Activated CD8-positive, alpha-beta memory T cell treated with anti-CD3 and anti-CD28 coated beads for 1 hour (primary cell): Measurements from ENCODE around the gene RNF121.

ENCODE experiments used
- DNase-seq, 2 donors: peaks; one replicate each; pipeline ENCODE4 v3.0.0-alpha.2; 2020; ENCODE audit warnings: low read depth in 1 of 2; ENCODE audit errors: extremely low read depth in 1 of 2

The RNF121 gene

DNA sequence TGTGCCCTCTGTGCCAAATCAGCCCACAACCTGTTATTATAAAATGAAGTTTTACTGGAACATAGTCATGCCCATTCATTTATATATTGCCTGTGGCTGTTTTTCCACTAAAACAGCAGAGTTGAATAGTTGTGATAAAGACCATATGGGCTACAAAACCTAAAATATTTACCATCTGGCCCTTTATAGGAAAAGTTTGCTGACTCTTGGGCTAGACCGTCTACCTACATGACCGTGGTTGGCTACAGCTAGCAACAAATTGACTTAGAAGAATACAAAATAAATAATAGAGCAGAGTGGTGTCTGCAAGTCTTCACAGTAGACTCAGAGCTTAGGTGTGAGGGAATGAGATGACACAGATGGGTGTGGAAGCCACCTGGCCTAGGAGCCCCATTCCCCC lies 58.7 kb downstream of the RNF121 start:
- no peak for DNase-seq

DNA sequence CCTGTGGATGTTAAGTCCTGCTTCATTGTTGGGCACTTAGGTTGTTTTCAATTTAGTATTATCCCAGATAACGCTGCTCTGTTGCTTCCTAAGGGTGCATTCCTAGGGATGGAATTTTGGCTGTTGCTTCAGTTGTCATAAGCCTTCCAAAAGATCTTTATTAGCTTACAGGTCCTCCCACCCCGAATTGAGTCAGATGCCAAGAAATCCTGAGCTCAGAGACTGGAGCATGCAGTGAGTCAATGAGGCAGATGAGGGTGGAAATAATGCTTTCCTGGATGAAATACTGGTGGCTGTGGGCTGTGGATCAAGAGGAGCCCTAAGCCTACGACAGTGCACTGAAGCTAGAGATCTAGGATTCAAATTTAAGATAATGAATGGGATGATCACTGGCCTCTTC lies 59.2 kb downstream of the RNF121 start:
- no peak for DNase-seq

DNA sequence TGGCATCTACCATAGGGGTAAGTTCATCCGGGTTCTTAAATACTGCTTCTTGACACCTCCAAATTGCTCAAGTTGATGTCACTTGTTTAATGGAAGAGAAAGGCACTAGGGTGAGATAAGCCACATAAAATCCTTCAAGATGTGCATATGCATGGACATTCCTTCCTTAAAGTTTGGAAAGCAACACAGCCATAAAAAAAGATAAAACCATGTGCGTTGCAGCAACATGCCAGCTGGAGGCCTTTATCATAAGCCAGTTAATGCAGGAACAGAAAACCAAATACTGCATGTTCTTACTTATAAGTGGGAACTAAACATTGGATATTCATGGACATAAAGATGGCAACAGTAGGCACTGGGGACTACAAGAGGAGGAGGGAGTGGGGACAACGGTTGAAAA lies 61.9 kb downstream of the RNF121 start:
- no peak for DNase-seq

DNA sequence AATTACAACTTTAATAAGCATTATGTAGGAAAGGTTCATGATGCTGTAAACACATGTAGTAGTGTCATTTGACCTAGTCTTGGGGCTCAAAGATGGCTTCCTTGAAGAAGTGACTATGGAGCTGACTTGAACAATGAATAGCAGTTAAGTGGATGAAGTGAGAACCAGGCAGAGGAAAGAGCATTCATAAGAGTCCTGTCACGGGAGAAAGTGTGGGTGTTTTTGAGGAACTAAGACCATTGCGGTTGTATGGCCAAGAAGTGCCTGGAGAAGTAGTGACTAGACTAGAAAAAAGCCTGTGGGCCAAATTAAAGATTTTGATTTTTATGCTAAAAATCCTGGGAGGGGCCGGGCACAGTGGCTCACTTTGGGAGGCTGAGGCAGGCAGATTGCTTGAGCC lies 62.6 kb downstream of the RNF121 start:
- no peak for DNase-seq

DNA sequence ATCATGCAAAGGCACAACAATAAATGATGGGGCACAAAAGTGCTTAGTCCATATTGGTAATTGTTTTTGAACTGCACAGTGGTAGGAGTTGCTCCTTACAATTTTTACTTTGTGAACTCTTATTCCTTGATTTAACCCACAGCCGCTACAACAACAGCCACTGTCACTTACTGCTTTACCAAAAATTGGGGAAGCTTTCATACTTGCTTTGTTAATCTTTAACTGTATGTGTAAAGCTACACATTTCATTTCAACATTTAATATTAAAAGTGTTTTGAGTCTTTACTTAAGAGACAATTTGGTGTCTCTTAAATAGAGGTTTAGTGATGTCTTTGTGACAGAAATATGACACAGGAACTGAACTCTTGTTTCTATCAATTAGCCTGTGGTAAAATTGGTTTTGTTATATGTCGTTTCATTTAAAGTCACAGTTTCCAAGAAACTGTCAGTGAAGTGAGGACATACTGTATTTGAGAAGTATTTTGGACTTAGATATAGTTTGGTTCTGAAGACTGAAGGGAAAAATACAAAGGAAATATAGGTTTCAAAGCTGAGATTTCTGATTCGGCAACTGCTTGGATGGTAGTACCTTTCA lies 63.4 kb downstream of the RNF121 start:
- no peak for DNase-seq

DNA sequence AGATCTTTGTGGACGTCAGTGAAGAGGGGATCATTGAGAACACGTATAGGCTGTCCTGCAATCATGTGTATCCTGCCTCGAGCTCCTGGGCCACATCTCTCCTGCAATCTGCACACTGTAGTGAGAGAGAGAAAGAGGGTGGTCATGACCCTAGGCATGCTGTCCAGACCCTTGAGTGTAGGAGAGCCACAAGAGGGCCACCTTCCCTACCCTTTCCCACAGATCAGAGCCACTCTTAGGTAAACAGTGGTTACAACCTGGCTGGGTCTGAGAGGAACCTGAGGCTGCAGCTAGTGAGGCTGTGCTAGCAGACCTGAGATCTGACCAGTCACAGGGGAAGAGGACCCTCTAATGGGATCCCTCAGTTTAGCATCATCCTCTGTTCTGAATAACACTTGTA lies 65.9 kb downstream of the RNF121 start:
- no peak for DNase-seq

DNA sequence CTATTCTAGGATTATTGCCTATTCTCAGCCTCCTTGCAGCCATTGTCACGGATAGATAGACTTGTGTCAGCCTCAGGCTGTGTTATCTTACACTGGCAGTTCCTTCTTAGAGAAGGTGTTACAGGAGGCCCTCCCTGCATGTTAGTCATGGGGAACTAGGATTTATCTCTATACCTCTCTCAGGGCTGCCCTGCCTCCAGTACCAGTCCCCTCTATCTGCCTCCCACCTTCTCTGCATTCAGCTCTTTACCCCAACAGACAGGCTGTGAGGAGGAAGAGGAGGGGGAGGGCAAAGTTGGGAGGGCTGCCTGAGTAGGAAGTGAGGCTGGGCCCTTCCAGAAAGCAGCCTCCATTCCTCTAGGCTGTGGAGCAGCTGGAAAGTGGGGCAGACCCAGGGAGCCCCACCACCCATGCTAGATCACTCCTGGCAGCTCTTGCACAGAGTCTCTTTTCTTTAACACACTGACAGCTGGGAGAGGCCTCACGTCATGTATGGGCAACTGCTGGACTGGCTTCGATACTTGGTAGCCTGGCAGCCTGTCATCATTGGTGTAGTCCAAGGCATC lies 67.0 kb downstream of the RNF121 start:
- DNase-seq = no peak

DNA sequence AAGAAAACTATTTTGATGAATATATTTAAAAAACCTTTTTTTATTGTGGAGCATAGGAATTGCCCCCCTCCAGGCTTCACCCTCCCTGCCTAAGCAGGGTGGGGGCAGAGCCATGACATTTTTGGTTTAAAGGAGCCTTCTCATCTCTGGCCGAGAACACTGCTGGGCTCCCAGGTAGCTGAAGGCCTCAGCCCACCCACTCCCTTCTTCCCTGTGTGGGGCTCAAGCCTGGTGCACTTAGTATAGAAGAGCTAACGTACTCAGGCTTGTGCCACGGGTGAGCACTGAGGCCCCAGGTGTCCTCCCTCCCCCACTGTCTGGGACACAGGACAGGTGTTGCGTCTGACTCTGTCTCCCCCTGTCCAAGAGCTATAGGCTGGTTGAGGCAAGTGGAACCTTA lies 67.7 kb downstream of the RNF121 start:
- no peak for DNase-seq

DNA sequence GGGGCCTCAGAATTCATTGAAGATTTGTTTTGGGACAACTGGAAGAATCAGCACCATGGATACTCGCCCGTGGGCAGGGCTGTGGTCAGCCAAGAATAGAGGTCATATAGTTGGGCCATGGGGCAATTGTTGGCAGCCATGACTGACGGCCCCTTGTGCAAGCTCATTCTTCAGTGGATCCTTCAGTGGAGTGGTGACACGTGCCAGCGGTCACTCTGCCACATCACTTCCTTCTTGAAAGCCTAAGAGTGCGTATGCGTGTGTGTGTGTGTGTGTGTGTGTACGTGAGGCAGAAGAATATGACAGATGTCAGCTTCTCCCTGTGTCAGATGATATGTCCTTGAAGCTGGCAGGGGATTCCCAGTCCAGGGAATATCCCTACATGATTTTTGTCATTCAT lies 68.1 kb downstream of the RNF121 start:
- no peak for DNase-seq

DNA sequence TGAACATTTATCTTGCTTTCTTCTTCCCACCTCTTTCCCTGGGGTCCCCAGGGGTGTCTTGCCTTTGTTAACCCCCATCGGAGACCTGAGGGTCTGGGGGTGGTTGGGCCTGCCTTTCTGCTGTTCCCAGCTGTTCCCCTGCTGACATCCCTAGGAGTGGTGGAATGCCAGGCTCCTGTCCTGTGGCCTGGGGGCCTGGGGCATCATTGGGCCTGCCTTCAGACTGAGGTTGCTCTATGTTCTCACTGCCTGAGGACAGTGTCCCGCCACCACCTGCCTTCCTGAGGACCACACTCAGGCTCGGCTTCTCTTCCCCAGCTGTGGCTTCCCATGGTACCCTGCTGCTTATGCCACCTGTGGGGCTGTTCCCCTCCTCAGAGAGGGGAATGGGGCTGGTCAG lies 68.7 kb downstream of the RNF121 start:
- DNase-seq = no peak

DNA sequence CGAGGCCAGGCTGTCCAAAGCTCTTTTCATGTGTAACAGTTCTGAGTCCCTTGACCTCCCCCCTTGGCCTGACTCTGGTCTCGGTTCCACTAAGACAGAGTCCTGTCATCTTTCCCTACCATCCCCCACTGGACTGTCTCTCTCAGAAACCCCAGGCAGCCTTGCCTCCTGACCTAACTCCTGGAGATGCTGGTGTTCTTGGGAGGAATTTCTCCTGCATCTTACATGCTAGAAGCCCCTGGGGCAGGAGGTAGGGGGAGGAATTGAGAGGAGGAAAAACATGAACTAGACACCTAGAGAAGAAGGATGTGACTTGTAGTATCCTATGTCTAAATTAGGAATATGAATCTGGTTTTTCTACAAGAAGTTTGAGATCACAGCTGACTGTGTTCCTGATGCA lies 69.2 kb downstream of the RNF121 start:
- DNase-seq = no peak

DNA sequence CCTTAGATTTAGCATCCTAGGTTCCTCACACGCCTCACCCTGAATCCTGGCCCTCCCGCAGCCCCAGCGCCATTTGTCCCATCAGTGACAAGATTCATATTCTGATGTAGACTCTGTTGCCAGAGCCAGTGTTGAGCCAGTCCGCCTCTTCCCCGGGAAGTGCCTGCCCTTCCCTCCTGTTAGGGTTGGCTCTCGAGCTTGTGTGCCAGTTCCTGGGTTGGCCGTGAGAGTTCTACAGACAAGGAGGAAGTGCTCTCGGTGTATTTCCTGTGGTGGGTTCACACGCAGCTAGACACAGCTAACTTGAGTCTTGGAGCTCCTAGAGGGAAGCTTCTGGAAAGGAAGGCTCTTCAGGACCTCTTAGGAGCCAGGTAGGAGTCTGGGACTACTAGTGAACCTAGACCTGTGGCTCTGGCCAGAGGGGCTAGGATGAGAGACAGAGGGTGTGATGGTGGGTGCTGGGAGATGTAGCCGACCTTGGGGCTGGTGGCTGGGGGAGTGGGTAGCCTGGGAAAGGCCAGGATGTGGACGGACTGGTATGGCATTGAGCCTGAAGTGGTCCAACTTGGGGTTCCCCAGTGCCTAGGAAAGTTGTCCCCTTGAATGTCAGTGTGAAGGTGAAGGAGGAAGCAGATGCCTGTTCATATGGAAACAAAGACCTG lies 69.9 kb downstream of the RNF121 start, which contains the start of gene IL18BP:
TSS of gene IL18BP (plus strand) at position 261 of the 662 bp plus-strand sequence. CDS start 1,076 bp downstream, outside the sequence.
- peak in 1 of 2 donors; percentile 8 for DNase-seq

DNA sequence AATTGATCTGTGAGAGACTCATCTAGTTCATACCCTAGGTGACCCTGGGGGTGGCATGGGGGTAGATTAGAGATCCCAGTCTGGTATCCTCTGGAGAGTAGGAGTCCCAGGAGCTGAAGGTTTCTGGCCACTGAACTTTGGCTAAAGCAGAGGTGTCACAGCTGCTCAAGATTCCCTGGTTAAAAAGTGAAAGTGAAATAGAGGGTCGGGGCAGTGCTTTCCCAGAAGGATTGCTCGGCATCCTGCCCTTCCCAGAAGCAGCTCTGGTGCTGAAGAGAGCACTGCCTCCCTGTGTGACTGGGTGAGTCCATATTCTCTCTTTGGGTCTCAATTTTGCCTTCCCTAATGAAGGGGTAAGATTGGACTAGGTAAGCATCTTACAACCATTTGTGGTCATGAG lies 70.5 kb downstream of the RNF121 start:
- no peak for DNase-seq

DNA sequence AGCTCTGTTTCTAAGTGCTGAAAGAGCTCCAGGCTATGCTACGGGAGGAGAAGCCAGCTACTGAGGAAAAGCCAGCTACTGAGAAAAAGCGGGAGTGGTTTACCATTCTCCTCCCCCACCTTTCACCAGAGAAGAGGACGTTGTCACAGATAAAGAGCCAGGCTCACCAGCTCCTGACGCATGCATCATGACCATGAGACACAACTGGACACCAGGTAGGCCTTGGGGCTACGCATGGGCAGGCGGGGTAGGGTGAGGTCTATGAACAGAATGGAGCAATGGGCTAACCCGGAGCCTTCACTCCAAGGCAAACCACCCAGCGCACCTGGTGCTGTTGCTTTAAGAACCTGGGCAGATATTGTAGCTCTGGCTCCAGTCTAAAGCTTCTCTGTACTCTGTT lies 71.0 kb downstream of the RNF121 start:
- no peak for DNase-seq

DNA sequence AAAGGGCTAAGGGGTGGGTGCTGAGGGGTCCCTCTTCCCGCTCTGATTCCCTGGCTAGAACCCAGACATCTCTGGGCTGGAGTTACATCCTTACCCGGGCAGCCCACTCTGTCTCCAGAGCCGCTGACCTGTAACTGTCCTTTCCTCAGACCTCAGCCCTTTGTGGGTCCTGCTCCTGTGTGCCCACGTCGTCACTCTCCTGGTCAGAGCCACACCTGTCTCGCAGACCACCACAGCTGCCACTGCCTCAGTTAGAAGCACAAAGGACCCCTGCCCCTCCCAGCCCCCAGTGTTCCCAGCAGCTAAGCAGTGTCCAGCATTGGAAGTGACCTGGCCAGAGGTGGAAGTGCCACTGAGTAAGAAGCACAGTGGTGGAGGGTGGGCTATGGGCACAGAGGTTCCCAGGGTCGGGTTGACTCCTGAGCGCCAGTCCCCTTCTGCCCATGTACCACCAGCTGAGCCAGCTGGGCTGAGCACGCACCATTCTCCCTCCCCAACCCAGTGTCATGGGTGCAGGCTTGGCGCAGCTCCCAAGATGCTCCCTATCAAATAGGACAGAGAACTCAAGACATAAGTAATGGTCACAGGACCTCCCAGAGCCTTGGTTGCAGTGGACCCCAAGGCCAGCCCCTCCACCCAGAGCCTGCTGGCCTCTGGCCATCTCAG lies 71.5 kb downstream of the RNF121 start:
- DNase-seq = no peak

DNA sequence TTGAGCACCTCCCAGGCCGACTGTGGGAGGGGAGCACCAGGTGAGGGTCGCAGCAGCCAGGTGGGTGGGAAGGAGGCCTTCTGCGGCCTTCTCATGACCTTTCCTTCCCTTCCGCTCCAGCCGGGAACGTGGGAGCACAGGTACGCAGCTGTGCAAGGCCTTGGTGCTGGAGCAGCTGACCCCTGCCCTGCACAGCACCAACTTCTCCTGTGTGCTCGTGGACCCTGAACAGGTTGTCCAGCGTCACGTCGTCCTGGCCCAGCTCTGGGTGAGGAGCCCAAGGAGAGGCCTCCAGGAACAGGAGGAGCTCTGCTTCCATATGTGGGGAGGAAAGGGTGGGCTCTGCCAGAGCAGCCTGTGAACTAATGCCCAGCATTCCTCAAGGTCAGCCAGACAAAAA lies 72.4 kb downstream of the RNF121 start:
- DNase-seq = no peak

DNA sequence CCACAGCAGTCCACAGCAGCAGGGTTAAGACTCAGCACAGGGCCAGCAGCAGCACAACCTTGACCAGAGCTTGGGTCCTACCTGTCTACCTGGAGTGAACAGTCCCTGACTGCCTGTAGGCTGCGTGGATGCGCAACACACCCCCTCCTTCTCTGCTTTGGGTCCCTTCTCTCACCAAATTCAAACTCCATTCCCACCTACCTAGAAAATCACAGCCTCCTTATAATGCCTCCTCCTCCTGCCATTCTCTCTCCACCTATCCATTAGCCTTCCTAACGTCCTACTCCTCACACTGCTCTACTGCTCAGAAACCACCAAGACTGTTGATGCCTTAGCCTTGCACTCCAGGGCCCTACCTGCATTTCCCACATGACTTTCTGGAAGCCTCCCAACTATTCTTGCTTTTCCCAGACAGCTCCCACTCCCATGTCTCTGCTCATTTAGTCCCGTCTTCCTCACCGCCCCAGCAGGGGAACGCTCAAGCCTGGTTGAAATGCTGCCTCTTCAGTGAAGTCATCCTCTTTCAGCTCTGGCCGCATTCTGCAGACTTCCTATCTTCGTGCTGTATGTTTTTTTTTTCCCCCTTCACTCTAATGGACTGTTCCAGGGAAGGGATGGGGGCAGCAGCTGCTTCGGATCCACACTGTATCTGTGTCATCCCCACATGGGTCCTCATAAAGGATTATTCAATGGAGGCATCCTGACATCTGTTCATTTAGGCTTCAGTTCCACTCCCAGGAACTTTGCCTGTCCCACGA lies 73.2 kb downstream of the RNF121 start:
- no peak for DNase-seq

DNA sequence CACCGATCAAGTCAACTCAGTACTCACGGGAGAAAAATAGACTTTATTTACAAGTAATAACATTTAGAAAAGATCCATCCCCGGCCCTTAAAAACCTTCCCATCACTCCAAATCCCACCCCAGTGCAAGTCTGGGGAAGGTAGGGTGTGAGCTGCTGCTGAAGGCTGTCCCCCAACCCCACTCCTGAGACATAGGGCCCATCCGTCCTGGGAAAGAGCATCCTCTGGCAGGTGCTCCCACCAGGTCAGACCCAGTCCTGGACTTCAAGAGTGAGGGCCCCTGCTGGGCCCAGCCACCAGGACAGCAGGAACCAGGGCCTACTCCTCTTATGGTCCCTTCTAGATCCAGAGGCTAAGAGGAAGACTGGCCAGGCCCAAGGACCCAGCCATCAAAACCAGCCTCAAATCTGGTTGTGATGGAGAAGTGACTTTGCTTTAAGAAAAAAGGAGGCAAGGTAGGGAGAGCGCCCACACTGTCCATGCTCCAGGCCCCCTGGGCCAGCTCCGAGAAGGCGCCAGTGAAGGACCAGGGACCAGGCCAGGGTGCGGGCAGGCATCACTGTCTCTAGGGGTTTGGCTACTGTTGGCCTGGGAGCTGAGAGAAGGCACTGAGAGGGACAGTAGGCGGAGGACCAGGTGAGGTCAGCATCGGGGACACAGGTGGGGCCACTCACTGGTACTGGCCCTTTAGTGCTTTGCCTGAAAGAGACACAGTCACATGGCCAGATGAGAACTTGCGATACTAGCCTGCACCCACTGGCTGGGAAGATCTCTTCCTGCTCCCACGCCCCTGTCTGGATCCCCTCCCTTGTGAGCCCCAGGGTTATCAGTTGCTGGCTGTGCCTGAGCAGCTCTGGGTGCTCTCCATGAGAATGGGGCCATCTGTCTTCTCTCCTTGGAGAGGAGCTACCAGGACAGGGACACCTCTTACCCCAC lies 74.3 kb downstream of the RNF121 start:
- DNase-seq = no peak

DNA sequence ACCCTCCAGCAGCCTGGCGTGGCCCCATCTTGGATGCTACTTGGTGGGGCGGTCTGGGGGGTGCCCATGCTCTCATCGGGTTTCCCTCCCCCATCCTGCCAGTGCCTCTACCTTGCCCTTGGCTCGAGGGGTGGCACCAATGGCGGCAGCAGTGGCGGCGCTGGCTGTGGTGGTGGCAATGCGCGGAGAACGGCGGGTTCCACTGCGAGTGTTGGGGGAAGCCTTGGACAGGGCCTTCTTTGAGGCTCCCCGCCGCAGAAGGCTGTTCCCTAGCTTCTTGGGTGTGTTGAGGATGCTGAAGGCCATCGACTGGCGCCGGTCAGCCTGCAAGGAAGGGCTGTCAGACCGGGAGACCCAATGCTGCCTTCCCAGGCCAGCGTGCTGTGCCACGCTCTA lies 74.9 kb downstream of the RNF121 start:
- no peak for DNase-seq
